HG02870 (cell line): ENCODE measurements around the gene CDC14A.

Experiments used
- ATAC-seq: cut with Tn5 transposase; IDR thresholded peaks from one replicate; pipeline ENCODE4 v1.9.1; 2021; ENCODE audit warnings: mild to moderate bottlenecking, moderate library complexity; ENCODE audit not compliant: unreplicated experiment

Gene CDC14A

GRCh38 chr1:100526894-100527293, 174.6 kb downstream of the CDC14A start:
- no peak for ATAC-seq

- ATAC-seq = no peak
These were observed 176.6 kb downstream of the CDC14A start for GRCh38 chr1:100528871-100529270.

- ATAC-seq = no peak
These were observed 177.8 kb downstream of the CDC14A start for GRCh38 chr1:100530141-100530540.

DNA sequence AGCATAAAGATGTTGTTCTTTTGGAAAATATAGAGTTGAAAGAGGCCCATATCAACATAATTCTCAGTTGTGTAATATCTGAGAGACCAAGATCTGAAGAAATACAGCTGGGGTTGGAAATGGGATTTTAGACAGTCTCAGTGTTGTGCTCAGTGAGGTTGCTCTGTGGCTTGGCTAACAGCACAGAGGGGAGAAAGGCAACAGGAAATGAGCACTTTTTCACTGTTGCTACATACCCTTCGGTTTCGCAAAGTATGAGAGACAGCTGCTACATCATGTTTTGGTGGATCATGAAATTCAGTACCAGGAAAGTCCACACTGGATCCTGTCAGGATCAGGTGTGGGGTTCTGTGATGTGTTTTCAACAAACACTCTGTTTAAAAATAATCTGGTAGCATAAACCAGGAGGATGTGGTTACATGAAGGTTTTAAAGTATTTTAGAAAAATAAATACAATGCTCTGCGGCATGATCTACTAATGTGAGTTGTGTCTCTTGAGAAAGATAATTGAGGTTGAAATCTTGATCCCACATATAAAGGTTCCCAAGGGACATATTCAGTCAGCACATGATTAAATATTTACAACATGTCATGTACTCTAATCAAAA, 178.7 kb downstream of the CDC14A start:
- peak; percentile 92 for ATAC-seq

GRCh38 chr1:100532645-100533044, 180.3 kb downstream of the CDC14A start:
- no peak for ATAC-seq

GRCh38 chr1:100535264-100535663, 183.0 kb downstream of the CDC14A start:
- no peak for ATAC-seq

DNA sequence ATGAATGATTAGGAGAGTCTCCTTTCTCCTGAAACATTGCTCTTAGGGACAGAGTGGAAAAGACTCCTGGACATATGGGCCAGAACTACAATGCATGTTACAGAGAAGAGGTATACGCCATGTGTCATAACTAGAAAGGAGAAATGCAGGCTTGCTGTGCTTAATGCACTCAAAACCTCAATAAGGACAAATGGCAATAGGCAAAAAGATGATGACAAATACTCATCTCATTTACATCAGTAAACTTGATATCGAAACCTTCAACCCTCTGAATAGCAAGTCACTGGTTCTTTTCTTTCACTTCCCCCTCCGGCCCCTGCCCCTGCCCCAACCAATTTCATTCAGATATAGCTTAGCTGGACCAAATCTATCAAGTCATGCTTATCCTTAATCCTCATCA, 183.7 kb downstream of the CDC14A start:
- ATAC-seq = peak; percentile 90

GRCh38 chr1:100538913-100539835, 186.9 kb downstream of the CDC14A start:
- no peak for ATAC-seq

DNA sequence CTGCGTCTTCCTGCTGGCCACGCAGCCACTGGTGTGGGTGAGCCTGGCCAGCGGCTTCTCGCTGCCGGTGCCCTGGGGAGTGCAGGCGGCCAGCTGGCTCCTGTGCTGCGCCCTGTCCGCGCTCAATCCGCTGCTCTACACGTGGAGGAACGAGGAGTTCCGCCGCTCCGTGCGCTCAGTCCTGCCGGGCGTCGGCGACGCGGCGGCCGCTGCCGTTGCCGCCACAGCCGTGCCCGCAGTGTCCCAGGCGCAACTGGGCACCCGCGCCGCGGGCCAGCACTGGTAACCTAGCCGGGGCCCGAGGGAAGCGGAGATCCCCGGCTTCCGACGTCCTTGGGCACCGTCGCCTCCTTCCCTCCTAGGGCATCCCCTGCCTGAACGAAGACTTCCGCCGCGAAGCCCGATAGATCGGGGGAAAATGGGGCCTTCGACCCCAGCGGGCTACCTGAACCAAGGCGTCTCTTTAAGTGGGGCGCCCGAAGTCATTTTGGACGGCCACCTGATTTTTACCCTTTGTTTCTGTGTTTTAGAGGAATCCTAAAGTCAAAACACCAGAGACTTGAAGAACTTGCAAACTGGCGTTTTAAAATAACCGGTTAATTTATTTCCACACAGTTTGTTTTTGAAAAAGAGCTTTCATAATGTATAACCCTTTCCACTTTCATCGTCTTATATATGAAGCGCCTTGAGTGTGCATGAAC, 187.7 kb downstream of the CDC14A start:
- ATAC-seq = no peak

GRCh38 chr1:100542285-100542684, 190.0 kb downstream of the CDC14A start:
- no peak for ATAC-seq

DNA sequence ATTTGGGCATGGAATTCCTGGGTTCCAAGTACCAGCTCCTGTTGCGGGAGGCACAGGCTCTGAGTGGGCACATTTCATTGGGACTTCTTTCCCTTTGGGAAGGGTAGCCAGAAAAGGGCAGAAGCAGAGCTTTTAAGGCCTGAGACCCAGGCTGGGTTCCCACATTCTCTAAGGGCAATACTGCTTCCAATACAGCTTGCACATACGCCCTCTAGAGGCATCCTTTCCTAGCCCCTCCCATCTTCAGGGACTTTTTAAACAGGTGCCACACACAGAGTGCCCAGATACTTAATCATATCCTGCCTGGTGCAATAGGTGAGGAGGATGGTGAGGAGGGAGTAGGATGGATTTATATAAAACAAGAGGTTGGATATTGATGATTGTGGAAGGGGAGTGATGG, 191.3 kb downstream of the CDC14A start:
- ATAC-seq = peak; percentile 72

- no peak for ATAC-seq
These were observed 192.5 kb downstream of the CDC14A start for GRCh38 chr1:100544791-100545190.

GRCh38 chr1:100545855-100546254, 193.5 kb downstream of the CDC14A start:
- ATAC-seq = no peak

- ATAC-seq = no peak
These were observed 199.7 kb downstream of the CDC14A start for GRCh38 chr1:100552031-100552430.

GRCh38 chr1:100552922-100553321, 200.6 kb downstream of the CDC14A start:
- ATAC-seq = no peak

GRCh38 chr1:100556181-100556580, 203.9 kb downstream of the CDC14A start:
- no peak for ATAC-seq

DNA sequence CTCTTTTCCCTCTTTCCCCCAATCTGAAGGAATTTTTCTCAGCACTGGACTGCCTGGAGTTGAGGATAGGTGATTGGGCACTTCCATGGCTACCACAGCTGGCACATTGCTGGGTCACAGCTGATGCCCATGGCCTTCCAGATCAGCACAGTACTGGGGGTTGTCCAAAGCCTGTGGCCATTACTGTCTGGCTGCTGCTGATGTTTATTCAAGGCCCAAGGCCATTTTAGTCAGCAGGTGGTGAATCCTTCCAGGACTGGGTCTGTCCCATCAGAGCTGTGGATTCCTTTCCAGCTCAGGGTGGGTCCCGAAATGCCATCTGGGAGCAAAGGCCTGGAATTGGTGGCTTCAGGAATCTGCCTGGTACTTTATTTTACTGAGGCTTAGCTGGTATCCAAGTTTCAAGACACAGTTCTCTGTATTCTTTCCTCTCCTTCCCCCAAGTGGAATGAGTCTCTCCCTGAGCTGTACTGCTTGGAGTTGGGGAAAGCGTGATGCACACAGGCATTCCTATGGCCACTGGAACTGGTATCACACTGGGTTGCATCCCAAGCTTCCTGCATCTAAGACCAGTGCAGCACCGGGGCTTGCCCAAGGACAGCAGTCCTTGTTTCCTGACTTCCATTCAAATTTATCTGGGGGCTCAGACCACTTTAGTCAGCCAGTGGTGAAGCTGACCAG, 204.8 kb downstream of the CDC14A start:
- no peak for ATAC-seq

DNA sequence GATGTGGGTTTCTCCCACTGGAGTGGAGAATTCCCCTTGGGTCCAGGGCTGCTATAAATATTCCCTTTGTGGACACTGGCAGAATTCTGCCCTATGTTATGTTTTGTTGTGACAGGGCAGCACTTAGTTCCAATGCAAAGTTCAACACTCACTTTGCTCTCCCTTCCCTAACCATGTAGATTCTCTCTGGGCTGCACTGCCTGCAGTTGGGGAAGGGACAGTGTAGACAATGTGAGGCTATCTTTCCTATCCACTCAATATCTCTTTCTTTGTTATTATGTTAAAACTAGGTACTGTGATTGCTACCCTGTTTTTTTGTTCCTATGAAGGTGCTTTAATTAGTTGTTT, 205.3 kb downstream of the CDC14A start:
- no peak for ATAC-seq

GRCh38 chr1:100565533-100565932, 213.2 kb downstream of the CDC14A start:
- no peak for ATAC-seq

DNA sequence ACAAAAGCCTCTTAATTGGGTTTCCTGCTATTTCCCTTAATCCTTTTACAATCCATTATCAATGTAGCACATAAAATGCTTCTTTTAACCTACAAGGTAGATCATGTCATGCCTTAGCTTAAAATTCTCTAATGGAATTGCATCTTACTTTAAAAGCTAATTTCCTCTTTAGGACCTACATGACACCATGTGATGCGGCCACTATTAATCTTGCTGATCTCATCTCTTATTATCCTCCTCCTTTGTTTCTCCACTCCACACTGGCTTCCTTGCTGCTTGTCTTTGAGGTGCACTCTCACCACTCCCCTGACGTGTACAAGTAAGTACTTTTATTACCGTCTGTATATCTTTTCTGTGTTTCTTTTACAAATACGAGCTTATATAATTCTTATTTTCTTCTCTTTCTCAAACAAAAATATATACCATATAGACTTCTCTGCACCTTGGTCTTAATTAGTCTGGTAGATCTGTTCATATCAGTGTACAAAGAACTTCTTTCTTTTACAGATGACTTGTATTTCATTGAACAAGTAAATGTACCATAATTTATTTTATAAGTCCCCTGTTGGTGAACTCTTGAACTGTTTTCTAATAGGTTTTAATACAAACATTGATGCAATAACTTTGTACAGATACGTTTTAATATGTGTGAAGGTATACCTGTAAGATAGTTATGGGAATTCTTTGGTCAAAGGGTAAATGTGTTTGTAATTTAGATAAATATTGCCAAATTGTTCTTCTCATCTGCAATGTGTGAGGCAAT, 213.8 kb downstream of the CDC14A start:
- ATAC-seq = no peak

DNA sequence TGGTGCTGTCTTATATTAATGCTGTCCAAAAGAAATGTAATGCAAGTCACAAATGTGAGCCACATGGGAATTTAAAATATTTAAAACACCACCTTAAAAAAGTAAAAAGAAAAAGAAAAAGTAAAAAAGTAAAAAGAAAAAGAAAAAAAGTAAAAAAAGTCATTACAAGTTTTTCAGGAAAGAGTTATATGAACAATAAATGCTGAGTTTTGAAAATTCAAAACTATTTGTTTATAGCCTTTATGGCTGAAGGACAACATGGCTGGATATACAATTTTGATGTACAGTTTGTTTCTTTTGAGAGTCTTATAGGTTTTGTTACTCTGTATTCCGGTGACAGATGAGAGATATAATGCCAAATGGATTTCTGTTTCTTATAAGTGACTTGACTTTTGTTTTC, 214.8 kb downstream of the CDC14A start:
- no peak for ATAC-seq
